ENCODE data around the gene PCLAF. TPM values are rescaled to one million over a fixed set of nuclear protein-coding genes. Genes with fewer than 3 reads are reported as not detected.

PCLAF gene
- total and polyA plus RNA-seq, 2 of the 13 experiments (the other 11 are each of a cell fraction or from before 2014, with no cell fraction given), result 98.6 to 98.9 TPM

DNA sequence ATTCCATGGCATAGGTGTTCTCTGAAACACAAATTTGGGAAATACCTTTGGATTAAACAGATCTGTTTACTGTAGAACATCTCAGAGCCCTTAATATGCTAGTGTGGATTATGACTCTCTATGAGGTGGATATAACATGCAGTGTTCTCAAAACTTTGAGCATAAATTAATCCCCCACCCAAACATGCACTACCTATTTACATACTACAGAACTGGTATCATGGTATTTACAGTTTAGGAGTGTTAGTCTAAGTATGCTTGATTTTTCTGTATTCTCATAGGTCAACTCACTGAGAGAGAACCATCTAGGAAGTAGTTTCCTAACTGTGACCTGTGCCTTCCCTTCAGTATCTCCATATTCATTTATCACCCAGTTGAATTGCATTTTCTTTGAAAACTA lies 48.2 kb upstream of the PCLAF start (continued):
- no peak for TF ChIP-seq ARNT2 (CRISPR knock-in tag; IDR thresholded peaks at IDR 0.05; ENCODE audit: low read depth)
- TF ChIP-seq, protein P1, sequence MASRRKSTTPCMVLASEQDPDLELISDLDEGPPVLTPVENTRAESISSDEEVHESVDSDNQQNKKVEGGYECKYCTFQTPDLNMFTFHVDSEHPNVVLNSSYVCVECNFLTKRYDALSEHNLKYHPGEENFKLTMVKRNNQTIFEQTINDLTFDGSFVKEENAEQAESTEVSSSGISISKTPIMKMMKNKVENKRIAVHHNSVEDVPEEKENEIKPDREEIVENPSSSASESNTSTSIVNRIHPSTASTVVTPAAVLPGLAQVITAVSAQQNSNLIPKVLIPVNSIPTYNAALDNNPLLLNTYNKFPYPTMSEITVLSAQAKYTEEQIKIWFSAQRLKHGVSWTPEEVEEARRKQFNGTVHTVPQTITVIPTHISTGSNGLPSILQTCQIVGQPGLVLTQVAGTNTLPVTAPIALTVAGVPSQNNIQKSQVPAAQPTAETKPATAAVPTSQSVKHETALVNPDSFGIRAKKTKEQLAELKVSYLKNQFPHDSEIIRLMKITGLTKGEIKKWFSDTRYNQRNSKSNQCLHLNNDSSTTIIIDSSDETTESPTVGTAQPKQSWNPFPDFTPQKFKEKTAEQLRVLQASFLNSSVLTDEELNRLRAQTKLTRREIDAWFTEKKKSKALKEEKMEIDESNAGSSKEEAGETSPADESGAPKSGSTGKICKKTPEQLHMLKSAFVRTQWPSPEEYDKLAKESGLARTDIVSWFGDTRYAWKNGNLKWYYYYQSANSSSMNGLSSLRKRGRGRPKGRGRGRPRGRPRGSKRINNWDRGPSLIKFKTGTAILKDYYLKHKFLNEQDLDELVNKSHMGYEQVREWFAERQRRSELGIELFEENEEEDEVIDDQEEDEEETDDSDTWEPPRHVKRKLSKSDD (CRISPR knock-in tag; IDR thresholded peaks at IDR 0.05; ENCODE audit: low read depth), result no peak
- TF ChIP-seq, protein P2, sequence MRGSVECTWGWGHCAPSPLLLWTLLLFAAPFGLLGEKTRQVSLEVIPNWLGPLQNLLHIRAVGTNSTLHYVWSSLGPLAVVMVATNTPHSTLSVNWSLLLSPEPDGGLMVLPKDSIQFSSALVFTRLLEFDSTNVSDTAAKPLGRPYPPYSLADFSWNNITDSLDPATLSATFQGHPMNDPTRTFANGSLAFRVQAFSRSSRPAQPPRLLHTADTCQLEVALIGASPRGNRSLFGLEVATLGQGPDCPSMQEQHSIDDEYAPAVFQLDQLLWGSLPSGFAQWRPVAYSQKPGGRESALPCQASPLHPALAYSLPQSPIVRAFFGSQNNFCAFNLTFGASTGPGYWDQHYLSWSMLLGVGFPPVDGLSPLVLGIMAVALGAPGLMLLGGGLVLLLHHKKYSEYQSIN (CRISPR knock-in tag; IDR thresholded peaks at IDR 0.05; ENCODE audit: borderline replicate concordance), result no peak
- TF ChIP-seq ZNF256 (CRISPR knock-in tag; conservative IDR thresholded peaks at IDR 0.05), result no peak
- no peak for TF ChIP-seq HCFC1 (IDR thresholded peaks at IDR 0.05; ENCODE audit: low read depth, low read length)
- TF ChIP-seq ZNF83 (CRISPR knock-in tag; IDR thresholded peaks at IDR 0.05; ENCODE audit: borderline replicate concordance), result no peak
- TF ChIP-seq NFATC3 (CRISPR knock-in tag; IDR thresholded peaks at IDR 0.05), result no peak
- TF ChIP-seq ZNF747 (CRISPR knock-in tag; IDR thresholded peaks at IDR 0.05; ENCODE audit: borderline replicate concordance), result no peak
- TF ChIP-seq ZNF850 (CRISPR knock-in tag; conservative IDR thresholded peaks at IDR 0.05), result no peak

Measured in HepG2 (cell line).